DMS79 treated with DMSO at 0.1 percent for 48 hours (cell line): ENCODE measurements around the gene RBM11.
A peak's percentile ranks its signal among the peaks of the same experiment; 100 is the strongest.
"Not testable (repeated sequence)": the region's sequence is repeated elsewhere in the genome, so short reads cannot be mapped to it uniquely, and the experiment has no call there.

ENCODE experiments used
- DNase-seq: peaks from one replicate; lab custom pipeline; 2025; lab: John Stamatoyannopoulos, UW

The RBM11 gene, protein sequence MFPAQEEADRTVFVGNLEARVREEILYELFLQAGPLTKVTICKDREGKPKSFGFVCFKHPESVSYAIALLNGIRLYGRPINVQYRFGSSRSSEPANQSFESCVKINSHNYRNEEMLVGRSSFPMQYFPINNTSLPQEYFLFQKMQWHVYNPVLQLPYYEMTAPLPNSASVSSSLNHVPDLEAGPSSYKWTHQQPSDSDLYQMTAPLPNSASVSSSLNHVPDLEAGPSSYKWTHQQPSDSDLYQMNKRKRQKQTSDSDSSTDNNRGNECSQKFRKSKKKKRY

DNA sequence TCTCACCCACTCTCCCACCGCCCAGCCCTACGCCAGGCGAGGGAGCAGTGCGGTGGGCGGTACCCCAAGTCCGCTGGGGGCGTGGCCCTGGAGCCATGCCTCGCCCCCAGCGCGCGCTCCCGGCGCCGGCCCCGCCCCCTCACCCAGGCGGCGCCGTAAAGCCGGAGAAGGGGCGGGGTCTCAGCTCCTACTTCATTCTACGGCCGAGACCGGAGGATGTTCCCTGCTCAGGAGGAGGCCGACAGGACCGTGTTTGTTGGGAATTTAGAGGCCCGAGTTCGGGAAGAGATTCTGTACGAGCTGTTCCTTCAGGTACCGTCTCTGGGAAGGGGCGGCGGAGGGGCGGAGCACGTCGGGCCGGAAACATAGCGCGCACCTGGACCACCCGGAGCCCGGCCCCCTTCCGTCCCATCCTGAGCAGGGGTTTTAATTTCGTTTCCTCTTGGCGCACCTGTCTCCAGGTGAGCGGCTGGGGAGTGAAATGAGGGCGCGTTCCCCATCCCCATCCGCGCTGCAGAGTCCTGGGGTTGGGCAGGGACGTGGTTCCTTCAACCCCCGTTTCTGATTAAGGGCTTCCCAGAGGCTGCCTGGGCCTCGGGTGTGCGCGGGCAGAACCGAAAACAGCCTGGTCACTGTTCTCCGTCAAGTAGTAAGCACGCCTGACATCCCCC is at the start of gene RBM11:
TSS of gene RBM11 (plus strand) at position 187 of the 671 bp plus-strand sequence. CDS start at position 217, 30 bp downstream.
- peak; percentile 58 for DNase-seq

DNA sequence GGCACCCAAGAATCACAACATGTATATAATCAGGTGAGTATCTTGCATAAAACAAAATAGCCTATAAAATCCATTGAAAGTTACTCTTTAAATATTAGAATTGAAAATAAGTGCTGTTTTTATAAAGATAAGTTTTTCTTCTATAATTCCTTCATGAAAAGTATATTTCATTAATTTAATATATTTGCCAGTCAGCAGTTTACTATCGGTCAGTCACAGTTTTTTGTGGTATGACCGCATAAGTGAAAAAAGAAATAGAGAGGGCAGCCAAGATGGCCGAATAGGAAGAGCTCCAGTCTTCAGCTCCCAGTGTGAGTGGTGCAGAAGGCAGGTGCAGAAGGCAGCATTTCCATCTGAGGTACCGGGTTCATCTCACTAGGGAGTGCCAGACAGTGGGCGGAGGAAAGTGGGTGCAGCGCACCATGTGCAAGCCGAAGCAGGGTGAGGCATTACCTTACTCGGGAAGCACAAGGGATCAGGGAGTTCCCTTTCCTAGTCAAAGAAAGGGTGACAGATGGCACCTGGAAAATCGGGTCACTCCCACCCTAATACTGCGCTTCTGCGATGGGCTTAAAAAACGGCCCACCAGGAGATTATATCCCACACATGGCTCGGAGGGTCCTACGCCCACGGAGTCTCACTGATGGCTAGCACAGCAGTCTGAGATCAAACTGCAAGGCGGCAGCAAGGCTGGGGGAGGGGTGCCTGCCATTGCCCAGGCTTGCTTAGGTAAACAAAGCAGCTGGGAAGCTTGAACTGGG is 49.3 kb upstream of the RBM11 start:
- not testable (repeated sequence) for DNase-seq

DNA sequence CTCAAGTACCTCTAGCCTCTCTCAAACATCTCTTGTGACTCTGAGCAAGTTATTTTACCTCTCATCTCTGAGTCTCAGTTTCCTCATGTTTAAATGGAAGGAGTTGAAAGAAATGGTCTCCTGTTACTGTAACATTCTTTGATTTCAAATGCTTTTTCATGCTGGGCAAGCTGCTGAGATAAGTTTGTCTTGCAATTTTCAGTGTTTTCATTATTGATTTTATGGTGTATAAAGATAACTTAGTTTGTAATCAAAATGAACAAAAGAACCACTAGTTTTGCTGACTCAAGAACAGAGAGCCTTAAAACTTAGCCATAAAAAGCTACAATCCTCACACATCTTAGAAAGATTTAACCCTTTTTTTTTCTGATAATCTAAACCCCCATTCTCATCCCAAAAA is 9.7 kb upstream of the RBM11 start:
- no peak for DNase-seq

DNA sequence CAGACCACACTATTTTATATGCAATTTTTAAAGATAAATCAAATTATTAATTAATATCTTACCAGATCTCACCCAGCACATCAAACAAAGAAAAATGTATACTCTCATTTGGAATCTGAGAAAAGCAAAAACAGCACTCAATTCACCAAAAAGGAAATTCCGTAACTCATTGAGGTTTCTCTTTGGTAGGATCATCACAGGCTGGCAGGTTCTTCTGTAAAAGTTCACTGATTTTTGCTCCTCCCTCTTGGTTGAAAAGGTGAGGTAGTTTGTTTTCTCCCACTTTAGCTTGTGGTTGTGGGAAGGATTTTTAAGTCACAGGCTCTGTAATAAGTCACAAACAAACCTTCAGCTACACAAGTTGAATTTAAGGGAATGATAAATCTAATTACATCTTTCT is 5.2 kb upstream of the RBM11 start, which contains the start of gene LIPI:
TSS of gene LIPI (minus strand) at position 218 of the 400 bp plus-strand sequence. CDS start at position 108, 110 bp downstream.
- no peak for DNase-seq

DNA sequence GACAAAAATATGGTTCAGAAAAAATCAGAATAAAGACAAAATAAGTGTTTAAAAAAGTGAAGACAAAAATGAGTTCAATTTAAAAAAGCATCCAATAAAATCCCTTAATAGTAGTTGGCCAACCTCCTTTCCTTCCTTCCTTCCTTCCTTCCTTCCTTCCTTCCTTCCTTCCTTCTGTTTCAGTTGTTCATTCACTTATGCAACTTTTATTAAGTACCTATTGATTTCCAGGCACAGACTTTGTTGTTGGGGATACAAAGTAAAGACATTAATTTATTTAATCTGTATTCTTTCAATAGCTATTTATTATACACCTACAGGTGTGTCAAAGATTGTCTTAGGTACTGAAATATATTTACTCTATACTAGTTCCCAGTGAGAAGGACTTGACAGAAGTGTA is 2.8 kb upstream of the RBM11 start:
- no peak for DNase-seq

DNA sequence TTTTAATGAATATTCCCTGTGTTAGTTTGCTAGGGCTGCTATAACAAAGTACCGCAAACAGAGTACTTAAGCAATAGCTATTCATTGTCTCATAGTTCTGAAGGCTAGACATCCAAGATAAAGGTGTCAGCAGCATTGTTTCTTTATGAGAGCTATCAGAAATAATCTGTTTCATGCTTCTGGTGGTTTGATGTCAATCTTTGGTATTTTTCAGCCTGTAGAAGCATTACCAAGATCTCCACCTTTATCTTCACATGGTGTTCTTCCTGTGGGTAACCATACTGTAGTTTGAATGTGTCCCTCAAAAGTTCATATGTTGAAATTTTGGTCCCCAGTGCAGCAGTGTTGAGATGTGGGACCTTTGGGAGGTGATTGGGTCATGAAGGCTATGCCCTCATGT is 7.4 kb downstream of the RBM11 start:
- DNase-seq, result no peak

DNA sequence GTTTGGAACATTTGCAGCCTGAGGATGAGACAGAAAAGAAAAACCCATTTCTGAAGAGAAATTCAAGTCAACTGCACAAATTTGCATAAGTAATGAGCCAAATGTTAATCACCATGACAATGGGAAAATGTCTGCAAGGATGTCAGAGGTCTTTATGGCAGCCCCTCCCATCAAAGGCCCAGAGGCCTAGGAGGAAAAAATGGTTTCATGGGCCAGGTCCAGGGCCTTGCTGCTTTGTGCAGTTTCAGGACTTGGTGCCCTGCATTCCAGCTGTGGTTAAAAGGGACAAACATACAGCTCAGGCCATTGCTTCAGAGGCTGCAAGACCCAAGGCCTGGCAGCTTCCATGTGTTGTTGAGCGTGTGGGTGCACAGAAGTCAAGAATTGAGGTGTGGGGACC is 13.4 kb downstream of the RBM11 start:
- DNase-seq, result no peak

DNA sequence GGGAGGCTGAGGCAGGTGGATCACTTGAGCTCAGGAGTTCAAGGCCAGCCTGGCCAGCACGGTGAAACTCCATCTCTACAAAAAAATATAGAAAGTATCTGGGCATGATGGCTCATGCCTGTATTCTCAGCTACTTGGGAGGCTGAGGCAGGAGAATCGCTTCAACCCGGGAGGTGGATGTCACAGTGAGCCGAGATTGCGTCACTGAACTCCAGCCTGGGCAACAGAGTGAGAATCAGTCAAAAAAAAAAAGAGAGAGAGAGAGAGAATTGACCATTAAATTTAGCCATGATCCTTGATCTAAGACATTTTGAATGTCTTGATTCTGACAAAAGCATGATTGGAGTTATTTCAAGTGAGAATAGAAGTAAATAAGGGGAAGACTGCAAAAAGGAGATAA is 19.1 kb downstream of the RBM11 start:
- DNase-seq, result no peak

DNA sequence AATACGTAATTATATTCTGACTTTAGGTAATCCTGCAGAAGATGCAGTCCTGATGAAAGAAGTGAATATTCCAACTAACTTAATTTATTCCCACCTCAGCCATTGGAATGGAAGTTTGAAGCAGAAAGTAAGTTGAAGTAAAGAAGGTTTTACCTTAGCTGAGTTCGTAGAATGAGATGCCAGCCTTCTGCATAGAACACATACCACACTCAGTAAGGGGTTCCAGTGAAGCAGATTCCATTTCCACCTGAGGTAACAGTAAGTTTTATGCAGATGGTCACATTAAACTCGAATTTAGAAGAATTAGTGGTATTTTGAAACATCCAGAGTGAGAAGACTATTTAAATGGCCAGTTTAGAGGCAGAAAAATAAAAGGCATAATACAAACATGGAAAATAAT is 20.2 kb downstream of the RBM11 start:
- DNase-seq, result no peak

DNA sequence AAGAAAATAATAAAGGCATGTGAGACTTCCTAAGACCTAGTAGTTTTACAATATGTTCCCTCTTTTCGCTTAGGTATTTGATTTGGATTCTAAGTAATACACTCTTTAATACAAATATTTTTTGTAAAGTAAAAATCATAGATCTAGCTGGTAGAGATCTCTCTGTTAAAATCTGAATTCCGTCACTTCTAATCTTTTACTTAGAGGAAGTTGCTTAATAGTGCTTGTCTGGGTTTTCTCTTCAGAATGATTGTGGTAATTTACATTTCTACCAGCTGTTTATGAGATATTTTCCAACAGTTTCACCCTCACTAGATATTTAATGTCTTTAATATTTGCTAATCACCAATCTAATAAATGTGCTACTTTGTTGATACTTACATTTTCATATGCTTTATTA is 23.3 kb downstream of the RBM11 start:
- DNase-seq, result no peak

DNA sequence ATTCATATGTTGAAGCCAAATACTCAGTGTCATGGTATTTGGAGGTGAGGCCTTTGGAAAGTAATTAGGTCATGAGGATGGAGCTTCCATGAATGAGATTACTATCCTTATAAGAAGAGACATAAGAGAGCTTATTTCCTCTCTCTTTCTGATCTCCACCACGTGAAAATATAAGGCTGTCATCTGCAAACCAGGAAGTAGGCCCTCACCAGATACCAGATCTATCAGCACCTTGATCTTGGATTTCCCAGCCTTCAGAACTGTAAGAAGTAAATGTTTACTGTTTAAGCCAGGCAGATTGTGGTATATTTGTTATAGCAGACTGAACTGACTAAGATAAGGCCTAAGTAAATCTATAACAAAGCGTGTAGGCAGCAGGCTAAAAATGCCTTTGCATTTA is 25.3 kb downstream of the RBM11 start:
- DNase-seq, result no peak

DNA sequence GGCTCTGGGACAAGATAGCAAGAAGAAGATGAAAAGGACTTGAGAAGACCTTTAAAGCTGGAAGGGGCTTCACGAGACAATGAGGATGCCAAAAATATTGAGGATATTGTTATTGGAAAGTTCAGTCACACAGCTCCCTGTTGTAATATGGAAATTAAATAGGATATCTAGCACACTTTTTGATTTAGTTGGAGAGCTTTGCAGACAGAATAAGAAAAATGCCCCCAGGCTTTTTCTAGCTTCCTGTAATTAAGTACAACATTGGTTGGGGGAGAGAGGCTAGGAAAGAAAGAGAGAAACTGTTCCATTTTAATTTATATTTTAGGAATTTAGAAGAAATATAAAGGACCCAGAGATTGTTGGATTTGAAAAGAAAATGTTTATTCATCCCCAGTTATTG is 27.5 kb downstream of the RBM11 start:
- DNase-seq, result no peak

DNA sequence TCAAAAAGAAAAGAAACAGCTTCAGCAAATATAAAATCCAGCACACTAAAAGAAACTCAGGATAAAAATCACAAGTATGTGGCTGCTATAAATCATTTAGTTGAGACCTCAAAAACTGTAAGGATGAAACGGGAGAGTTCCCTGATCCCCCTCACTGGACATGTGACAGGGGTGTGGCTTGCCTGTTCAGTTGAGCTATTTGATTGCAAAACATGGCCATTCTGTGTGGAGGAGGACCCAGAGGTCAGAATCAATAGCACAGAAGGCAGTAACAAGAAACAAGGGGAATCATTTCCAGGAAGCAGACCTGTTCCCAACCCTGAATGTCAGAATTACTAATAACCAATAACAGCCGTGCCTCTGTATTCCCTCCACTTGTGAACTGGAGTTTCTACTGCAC is 27.9 kb downstream of the RBM11 start:
- no peak for DNase-seq

DNA sequence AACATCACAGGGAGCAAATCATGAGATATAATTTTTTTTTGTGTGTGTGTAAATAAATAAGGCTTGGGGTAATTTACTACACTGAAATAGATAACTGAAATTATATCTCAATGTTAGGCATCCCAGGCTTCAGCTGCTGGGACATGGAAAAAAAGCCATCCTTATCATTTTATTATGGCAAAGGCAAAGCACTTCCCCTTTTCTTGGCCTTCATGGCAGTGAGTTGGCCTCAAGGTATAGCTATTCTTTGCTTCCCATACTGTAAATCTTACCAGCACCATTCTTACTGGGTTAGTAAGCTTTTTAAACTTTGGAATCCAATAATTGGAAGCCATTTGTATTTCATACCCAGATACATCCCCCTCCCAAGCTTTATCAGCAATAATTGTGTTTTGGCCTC is 29.0 kb downstream of the RBM11 start:
- no peak for DNase-seq

DNA sequence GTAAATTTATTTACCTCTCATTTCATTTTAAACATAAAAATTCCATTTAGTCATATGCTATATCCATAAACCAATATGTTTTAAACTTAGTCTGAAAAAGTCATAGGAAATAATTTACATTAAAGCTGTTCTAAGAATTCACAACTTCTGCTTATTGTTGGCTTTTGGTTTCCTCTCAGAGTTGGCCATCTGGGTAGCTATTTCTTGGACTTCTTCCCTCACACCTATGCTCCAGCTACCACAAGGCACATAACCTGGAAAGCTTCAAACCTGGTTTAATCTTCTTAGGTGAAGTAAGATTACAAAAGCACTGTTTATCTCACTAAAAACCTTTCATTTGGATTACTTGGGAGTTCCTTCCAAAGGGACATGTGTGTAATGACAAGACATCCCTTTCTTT is 29.8 kb downstream of the RBM11 start:
- no peak for DNase-seq

DNA sequence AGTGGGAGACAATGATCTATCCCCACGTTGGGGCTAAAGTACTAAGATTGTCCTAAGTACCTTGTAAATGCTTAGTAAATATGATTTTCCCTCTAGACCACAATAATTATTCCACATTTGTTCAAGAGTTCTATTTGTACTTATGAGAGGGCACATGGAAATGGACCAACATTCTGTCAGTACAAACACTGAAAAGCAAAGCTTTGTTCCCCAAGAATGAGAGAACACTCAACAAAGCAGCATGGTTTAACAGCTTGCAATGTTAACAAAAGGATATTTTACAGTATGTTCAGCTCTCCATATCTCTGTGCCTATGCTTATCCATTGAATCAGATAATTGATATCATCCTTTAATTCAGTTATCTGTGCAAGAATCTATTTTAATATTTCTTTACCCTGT is 35.4 kb downstream of the RBM11 start:
- DNase-seq, result no peak

DNA sequence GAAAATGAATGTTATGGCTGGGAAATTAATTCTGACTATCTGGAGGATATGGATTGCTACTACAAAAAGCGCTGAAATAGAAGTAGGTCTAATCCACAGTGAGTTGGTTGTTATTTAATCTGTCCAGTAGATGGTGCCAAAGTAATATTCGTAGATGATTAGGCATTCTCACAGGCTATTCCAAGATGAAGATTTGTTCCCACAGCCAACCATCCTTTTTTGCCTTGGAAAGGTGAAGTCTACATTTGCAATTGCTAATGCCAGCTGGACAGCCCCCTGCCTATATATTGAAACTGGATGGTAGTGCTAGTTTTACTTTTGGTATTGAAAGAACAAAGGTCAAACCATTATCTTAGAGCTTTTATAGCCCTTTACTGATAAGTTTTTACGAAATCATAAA is 43.8 kb downstream of the RBM11 start:
- peak; percentile 53 for DNase-seq

DNA sequence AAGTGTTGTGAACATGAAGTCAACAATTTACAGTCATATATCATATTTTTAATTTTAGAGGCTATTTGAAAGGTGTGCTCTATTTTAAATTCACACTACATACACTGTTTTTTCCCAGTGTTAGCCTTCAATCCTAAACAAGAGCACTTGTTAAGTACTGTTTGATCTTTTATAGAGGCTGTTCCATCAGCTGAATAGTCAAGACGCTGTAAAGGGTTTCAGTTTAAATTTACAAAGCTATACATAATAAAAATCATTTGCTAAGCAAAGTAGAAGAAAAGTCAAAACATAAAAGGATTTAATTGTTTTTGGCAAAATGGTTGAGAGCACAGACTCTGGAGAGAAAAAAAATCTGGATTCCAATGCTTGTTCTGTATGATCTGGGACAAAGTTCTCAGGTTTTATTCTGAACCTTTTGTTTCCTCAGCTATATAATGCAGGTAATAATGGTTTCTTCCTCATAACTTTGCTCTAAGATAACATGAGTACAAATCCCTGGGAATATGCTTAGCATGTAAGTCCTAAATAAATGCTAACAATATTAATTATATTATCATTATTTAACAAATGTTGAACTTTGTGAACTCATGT is 44.3 kb downstream of the RBM11 start:
- no peak for DNase-seq

DNA sequence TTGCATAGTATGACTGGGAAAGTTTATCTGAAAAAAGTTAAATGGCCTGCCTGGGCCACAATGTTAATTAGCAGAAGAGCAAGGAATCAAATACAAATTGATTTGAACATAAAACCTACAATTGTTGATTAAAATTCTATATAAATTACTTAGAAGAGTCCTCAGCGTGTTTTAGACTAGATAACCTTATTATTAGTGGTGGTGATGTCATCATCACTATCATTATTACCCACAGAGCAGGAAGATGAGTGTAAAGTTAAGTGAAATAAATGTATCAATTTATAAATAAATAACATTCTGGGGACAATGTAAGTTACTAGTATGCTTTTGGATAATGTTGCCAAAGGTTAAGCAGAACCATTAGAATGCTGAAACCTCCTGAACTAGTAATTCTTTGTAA is 46.1 kb downstream of the RBM11 start:
- DNase-seq, result no peak

DNA sequence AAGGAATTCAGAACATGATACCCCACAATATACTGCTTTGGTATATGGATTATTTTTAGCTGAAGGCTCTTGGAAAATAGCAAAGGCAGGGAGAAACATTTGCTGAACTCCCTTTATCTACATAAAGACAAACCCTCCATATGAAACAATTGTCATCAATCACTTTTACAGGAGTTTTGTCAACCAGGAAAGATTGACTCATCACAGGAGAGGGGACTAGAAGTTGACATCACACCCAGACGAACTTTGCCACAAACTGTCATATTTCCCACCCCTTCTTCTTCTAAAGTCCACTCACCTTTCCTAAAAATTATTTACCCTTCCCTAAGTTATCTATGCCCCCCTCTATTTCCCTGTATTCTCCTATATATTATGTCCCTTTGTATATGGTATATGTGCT is 47.9 kb downstream of the RBM11 start:
- DNase-seq, result no peak

DNA sequence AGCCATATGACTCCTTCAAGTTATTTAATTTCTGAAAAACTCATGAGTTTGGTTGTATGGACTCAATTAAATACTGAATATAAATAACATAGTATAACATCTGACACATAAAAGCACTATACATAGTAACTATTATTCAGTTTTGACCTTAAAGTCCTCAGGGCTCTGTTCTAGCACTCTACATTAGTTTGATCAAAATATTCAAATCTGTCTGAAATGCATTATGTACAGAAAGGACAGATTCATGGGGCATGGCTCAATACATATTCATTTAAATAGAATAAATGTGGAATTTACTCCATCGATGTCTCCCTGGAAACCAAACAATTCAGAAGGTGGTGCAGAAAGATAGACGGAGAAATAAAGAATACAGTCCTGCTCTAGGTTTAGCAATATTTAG is 49.1 kb downstream of the RBM11 start:
- no peak for DNase-seq

DNA sequence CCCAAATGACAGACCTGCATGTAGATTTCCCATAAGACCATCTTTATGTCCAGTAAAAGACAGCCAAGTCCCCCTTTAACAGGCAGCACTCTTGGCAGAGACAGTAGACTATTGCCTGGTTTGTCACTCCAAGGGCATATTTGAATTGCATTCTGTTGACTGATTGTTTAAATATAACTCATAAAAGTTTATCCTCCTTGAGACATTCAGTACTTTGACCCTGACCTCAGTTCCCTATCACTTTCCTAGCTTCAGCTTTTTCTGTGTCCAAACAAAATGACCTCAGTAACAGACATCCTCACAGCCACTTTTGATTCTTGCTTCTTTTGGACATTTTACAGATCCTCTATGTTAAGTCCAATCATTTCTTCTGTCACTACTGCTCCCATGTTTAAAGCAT is 51.1 kb downstream of the RBM11 start:
- no peak for DNase-seq

DNA sequence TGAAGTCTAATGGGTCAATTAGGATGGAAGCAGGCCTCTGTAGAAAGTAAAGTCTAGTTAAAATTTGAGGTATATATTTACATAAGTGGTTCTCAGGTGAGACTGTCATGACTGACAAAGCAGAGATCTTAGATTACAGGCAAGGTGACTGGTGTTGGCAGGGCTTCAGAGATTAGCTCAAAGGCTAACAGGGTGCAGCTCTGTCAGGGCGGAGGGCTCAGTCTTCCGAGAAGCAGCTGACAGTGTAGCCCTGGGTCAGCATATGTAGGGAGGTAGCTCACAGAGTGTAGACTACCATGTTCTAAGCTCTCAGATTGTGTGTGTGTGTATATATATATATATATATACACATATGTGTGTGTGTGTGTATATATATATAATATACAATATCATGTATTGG is 54.7 kb downstream of the RBM11 start:
- DNase-seq, result no peak
